ENCODE measurements around the gene CACNA2D1.

GRCh38 chr7:82416402-82416801 is 27.2 kb downstream of the CACNA2D1 start:
- TF ChIP-seq CTCF (IDR thresholded peaks at IDR 0.05) (no peak), POLR2A (IDR thresholded peaks at IDR 0.05; ENCODE audit: low read depth) (no peak), EP300 (IDR thresholded peaks at IDR 0.05) (no peak)
